B cell (primary cell): ENCODE results near the gene ARNT2. TPM values are rescaled to one million over a fixed set of nuclear protein-coding genes. Genes with fewer than 3 reads are reported as not detected.

Source experiments
- ATAC-seq: fragments of 200-7000 bp; cut with Tn5 transposase; one replicate; pipeline ENCODE4 v1.10.0; 2021; ENCODE audit warnings: low read depth, mild to moderate bottlenecking, moderate number of reproducible peaks, moderate library complexity
- CTCF ChIA-PET: fragments of 350-600 bp; sonication (Branson Sonifier 250); formaldehyde crosslinking; loops from one replicate; lab custom pipeline; 2021; ENCODE audit warnings: antibody characterized with exemption, inconsistent platforms; lab: Charles Lee
- POLR2A ChIA-PET: fragments of 350-600 bp; sonication (Branson Sonifier 250); formaldehyde crosslinking; loops from one replicate; lab custom pipeline; 2021; ENCODE audit warnings: antibody characterized with exemption; lab: Charles Lee
- DNase-seq: peaks from one replicate; pipeline ENCODE4 v3.0.0; 2013
- H2AFZ ChIP-seq: 2 replicates; pipeline ENCODE4 v1.6.1; 2012; ENCODE audit warnings: mild to moderate bottlenecking, low read depth, low read length; ENCODE audit not compliant: insufficient read depth, poor library complexity, severe bottlenecking
- H3K27ac ChIP-seq, 2 donors: 1 replicate in 1 of 2; 2 replicates in 1 of 2; pipeline ENCODE4 v1.5.1; 2012 to 2013; ENCODE audit warnings: low read length in 2 of 2, mild to moderate bottlenecking in 2 of 2, moderate library complexity in 1 of 2
- H3K27me3 ChIP-seq, 4 experiments: fragments of 200-600 bp in 1 of 4; sonication (generic) in 1 of 4; replicated peaks in 1 of 4; 1 replicate in 2 of 4; 2 replicates in 2 of 4; pipeline versions ENCODE4 v1.6.1 to v1.7.0; 2013 to 2016; ENCODE audit warnings: low read length in 3 of 4, mild to moderate bottlenecking in 2 of 4, mixed read lengths in 1 of 4, moderate library complexity in 1 of 4; ENCODE audit not compliant: insufficient read depth in 4 of 4, control insufficient read depth in 3 of 4; ENCODE audit errors: control extremely low read depth in 1 of 4
- H3K36me3 ChIP-seq, 2 experiments: replicated peaks in 1 of 2; 1 replicate in 1 of 2; 2 replicates in 1 of 2; pipeline versions ENCODE4 v1.6.1 to v1.7.1; 2013; ENCODE audit warnings: low read length in 1 of 2; ENCODE audit not compliant: insufficient read depth in 2 of 2, control insufficient read depth in 1 of 2; ENCODE audit errors: control extremely low read depth in 1 of 2, extremely low read depth in 1 of 2
- H3K4me1 ChIP-seq, 2 donors: fragments of 200-600 bp in 1 of 2; sonication (generic) in 1 of 2; 1 replicate in 1 of 2; 2 replicates in 1 of 2; pipeline versions ENCODE4 v1.5.1 to v1.6.1; 2013 to 2017; ENCODE audit warnings: low read length in 2 of 2; ENCODE audit not compliant: control insufficient read depth in 2 of 2, insufficient read depth in 2 of 2
- H3K4me2 ChIP-seq: replicated peaks from 2 replicates; pipeline ENCODE3; 2012; ENCODE audit warnings: mild to moderate bottlenecking, low read depth, low read length; ENCODE audit not compliant: poor library complexity, severe bottlenecking
- H3K4me3 ChIP-seq, 5 experiments: fragments of 200-600 bp in 1 of 5; sonication (generic) in 1 of 5; 1 replicate in 3 of 5; 2 replicates in 2 of 5; pipeline versions ENCODE4 v1.5.1 to v1.7.0; 2011 to 2016; ENCODE audit warnings: low read length in 4 of 5, mild to moderate bottlenecking in 4 of 5, low read depth in 2 of 5, control low read depth in 1 of 5, moderate library complexity in 1 of 5; ENCODE audit not compliant: insufficient read depth in 1 of 5; ENCODE audit errors: control extremely low read depth in 1 of 5, extremely low read depth in 1 of 5
- H3K79me2 ChIP-seq: fragments of 200-600 bp; sonication (generic); one replicate; pipeline ENCODE4 v1.6.0; 2016; ENCODE audit warnings: low read length; ENCODE audit not compliant: control insufficient read depth, insufficient read depth
- H3K9ac ChIP-seq: fragments of 200-600 bp; sonication (generic); 2 replicates; pipeline ENCODE4 v1.6.1; 2017; ENCODE audit warnings: mild to moderate bottlenecking, low read length, moderate library complexity
- H3K9me3 ChIP-seq, 3 donors: one replicate each; pipeline versions ENCODE4 v1.6.1 to v1.7.1; 2013; ENCODE audit warnings: low read length in 2 of 3; ENCODE audit not compliant: control insufficient read depth in 2 of 3, insufficient read depth in 1 of 3; ENCODE audit errors: control extremely low read depth in 1 of 3
- H4K20me1 ChIP-seq: 2 replicates; pipeline ENCODE4 v1.6.0; 2012; ENCODE audit warnings: mild to moderate bottlenecking, low read length; ENCODE audit not compliant: insufficient read depth, control insufficient read depth, poor library complexity, severe bottlenecking
- H3K27ac Mint-ChIP-seq: one replicate; pipeline ENCODE4 v1.8.0; 2021; ENCODE audit warnings: mixed read lengths
- H3K27me3 Mint-ChIP-seq: one replicate; pipeline ENCODE4 v1.8.0; 2021; ENCODE audit warnings: mixed read lengths
- H3K4me1 Mint-ChIP-seq: one replicate; pipeline ENCODE4 v1.8.0; 2021; ENCODE audit warnings: mixed read lengths
- H3K4me3 Mint-ChIP-seq: one replicate; pipeline ENCODE4 v1.8.0; 2021; ENCODE audit warnings: mixed read lengths
- H3K9me3 Mint-ChIP-seq: one replicate; pipeline ENCODE4 v1.8.0; 2022; ENCODE audit warnings: mixed read lengths; ENCODE audit not compliant: insufficient read depth
- EZH2 ChIP-seq: IDR thresholded peaks from 2 replicates; pipeline ENCODE4 v1.6.1; 2012; ENCODE audit warnings: borderline replicate concordance, low read depth, mild to moderate bottlenecking, moderate library complexity, low read length; ENCODE audit not compliant: insufficient read depth, poor library complexity, severe bottlenecking
- WGBS: methylation state at CpG from one replicate; pipeline ENCODE4 v1.1.5; 2013; ENCODE audit warnings: missing lambda C conversion rate; ENCODE audit not compliant: insufficient coverage; 5-methylcytosine and 5-hydroxymethylcytosine counted together
- intact Hi-C: fragments of 100-400 bp; cut with micrococcal nuclease; formaldehyde crosslinking; loops from one replicate; pipeline ENCODE4 v1.10.0; 2022
- polyA plus RNA-seq: library from polyadenylated mRNA; depleted of rRNA; stranded (reverse); fragments of >200 nt; gene quantifications from 2 replicates; pipeline ENCODE4 v1.2.3, GENCODE V29; 2012
- total RNA-seq, 2 donors: library from RNA; stranded (reverse); fragments of 120-200 nt in 1 of 2; gene quantifications; 1 replicate in 1 of 2; 2 replicates in 1 of 2; pipeline versions ENCODE4 v1.2.3 to v1.2.4, GENCODE V29; 2013 to 2022
- TF ChIP-seq, protein P1 (sequence below): fragments of 200-600 bp; IDR thresholded peaks from one replicate; pipeline ENCODE4 v1.8.0; 2022; ENCODE audit warnings: antibody characterized with exemption, mild to moderate bottlenecking

Gene ARNT2
- total and polyA plus RNA-seq, 2 donors (not counting 1 experiment from before 2014, with no cell fraction given) = not detected

- Histone ChIP-seq H3K36me3 (no peaks in the 10 kb centered on the region), H3K4me3 (no peak overlapping the region), H3K9me3 (peaks cover 0 to 3% (median 0%) of the 10 kb centered on the region in 3 donors), H3K9ac (no peak overlapping the region), H2AFZ (no peak overlapping the region), H3K27me3 (peaks cover 0 to 3% (median 0%) of the 10 kb centered on the region in 4 experiments), H4K20me1 (no peaks in the 10 kb centered on the region), H3K79me2 (no peaks in the 10 kb centered on the region), H3K27ac (no peak overlapping the region), H3K4me2 (no peak overlapping the region), H3K4me1 (no peaks in the 10 kb centered on the region)
- TF ChIP-seq, protein P1, sequence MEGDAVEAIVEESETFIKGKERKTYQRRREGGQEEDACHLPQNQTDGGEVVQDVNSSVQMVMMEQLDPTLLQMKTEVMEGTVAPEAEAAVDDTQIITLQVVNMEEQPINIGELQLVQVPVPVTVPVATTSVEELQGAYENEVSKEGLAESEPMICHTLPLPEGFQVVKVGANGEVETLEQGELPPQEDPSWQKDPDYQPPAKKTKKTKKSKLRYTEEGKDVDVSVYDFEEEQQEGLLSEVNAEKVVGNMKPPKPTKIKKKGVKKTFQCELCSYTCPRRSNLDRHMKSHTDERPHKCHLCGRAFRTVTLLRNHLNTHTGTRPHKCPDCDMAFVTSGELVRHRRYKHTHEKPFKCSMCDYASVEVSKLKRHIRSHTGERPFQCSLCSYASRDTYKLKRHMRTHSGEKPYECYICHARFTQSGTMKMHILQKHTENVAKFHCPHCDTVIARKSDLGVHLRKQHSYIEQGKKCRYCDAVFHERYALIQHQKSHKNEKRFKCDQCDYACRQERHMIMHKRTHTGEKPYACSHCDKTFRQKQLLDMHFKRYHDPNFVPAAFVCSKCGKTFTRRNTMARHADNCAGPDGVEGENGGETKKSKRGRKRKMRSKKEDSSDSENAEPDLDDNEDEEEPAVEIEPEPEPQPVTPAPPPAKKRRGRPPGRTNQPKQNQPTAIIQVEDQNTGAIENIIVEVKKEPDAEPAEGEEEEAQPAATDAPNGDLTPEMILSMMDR = no peak
- no peak for TF ChIP-seq EZH2
- CTCF ChIA-PET = interaction anchor here (0.6 kb wide), 1 partner anchor 391 kb away, joined by 3 read pairs; no protein-coding TSS in a partner anchor
- H3K27ac Mint-ChIP-seq = no peak overlapping the region
- POLR2A ChIA-PET = no interaction called here
- no peaks in the 10 kb centered on the region for H3K4me1 Mint-ChIP-seq
- intact Hi-C loops = no loop called here
- ATAC-seq = no peak
- WGBS = 90% methylated on average over 5 of the region's 6 CpGs
- H3K9me3 Mint-ChIP-seq = no peaks in the 10 kb centered on the region
- no peak overlapping the region for H3K4me3 Mint-ChIP-seq
- H3K27me3 Mint-ChIP-seq = no peaks in the 10 kb centered on the region
- DNase-seq = no peak
These were observed 175.4 kb downstream of the ARNT2 start for GRCh38 chr15:80579611-80580010.

DNA sequence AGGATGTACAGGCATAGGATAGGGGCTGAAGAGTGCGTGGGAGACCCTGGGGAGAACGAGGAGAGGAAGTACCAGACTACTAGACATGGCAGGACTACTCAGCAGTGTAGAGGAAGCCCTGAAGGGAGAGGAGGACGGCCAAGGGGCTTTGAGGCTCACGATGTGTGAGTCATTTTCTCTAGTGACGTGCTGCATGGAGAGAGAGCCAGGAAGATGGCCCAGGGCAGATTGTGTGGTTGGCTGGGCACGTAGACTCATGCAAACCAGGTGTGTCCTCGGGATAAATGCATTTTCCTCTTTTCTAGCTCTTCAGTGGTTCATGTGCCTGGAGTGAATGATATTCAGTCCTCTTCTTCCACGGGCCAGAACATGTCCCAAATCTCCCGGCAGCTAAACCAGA, 175.9 kb downstream of the ARNT2 start:
- POLR2A ChIA-PET = no interaction called here
- H3K4me3 ChIP-seq = no peak overlapping the region
- peaks cover 0 to 3% (median 0%) of the 10 kb centered on the region in 4 experiments for H3K27me3 ChIP-seq
- no peak overlapping the region for H3K27ac ChIP-seq
- no peaks in the 10 kb centered on the region for H3K4me1 ChIP-seq
- ATAC-seq = no peak
- H3K9me3 ChIP-seq = peaks cover 0 to 3% (median 0%) of the 10 kb centered on the region in 3 donors
- Mint-ChIP-seq H3K27ac (no peak overlapping the region), H3K4me3 (no peak overlapping the region), H3K4me1 (no peaks in the 10 kb centered on the region), H3K9me3 (no peaks in the 10 kb centered on the region), H3K27me3 (no peaks in the 10 kb centered on the region)
- DNase-seq = no peak
- H3K36me3 ChIP-seq = no peaks in the 10 kb centered on the region
- H4K20me1 ChIP-seq = no peaks in the 10 kb centered on the region
- 53% methylated on average over 9 of the region's 9 CpGs for WGBS
- no peak overlapping the region for H3K9ac ChIP-seq
- TF ChIP-seq EZH2 = no peak
- TF ChIP-seq, protein P1 = no peak
- H3K79me2 ChIP-seq = no peaks in the 10 kb centered on the region
- intact Hi-C loops = no loop called here
- H3K4me2 ChIP-seq = no peak overlapping the region
- CTCF ChIA-PET = no interaction called here
- no peak overlapping the region for H2AFZ ChIP-seq
